Ovary (tissue), 3 donors: ENCODE measurements around the gene YBX2.

Source experiments
- CTCF ChIP-seq, 3 donors: fragments of 450-650 bp in 2 of 3; fragments of 200-600 bp in 1 of 3; IDR thresholded peaks; one replicate each; pipeline versions ENCODE4 v1.5.1 to v1.8.0; 2016 to 2022; ENCODE audit warnings: antibody characterized with exemption in 3 of 3, mild to moderate bottlenecking in 1 of 3
- EP300 ChIP-seq: sonication (generic); formaldehyde crosslinking; IDR thresholded peaks from one replicate; pipeline ENCODE4 v1.6.1; 2017; ENCODE audit warnings: antibody characterized with exemption
- POLR2A ChIP-seq: fragments of 450-650 bp; IDR thresholded peaks from one replicate; pipeline ENCODE4 v1.6.1; 2017; ENCODE audit warnings: antibody characterized with exemption, mild to moderate bottlenecking, moderate library complexity
- donor health status: DM: no; HTN: no; CAD: no.

- TF ChIP-seq CTCF (IDR thresholded peaks at IDR 0.05) (no peak), POLR2A (no peak), EP300 (no peak)
Observed at GRCh38 chr17:7290166-7290565, 4.3 kb downstream of the YBX2 start.
